NK-92 (cell line): ENCODE data around the gene SLC6A19.

Experiments
- DNase-seq: peaks from one replicate; lab custom pipeline; 2025; ENCODE audit not compliant: unreplicated experiment; lab: John Stamatoyannopoulos, UW

The SLC6A19 gene

DNA sequence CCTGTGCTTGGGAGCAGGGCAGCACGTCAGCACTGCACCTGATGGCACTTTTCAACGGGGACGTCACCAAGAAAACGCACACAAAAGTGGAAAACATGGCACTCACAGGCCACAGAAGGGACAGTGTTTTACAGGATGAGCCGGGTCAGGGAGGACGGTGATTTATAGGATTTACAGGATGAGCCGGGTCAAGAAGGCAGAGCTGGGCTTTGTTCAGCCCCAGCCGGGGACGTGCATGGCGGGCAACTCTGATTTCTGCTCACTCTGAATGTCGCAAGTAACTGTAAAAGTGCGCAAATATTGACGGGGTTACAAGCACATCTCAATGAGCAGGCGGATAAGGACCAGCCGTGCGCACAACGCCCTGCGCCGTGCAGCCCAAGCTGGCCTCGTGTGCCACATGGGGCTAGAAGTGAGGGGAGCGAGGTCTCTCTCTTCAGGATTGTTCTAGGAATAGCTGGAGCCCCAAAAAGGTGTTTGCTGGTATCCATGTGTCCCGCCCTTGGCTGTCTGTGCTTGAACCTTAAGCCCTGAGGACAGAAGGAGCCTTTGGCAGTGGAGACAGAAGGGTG lies 40.2 kb downstream of the SLC6A19 start:
- DNase-seq = no peak

DNA sequence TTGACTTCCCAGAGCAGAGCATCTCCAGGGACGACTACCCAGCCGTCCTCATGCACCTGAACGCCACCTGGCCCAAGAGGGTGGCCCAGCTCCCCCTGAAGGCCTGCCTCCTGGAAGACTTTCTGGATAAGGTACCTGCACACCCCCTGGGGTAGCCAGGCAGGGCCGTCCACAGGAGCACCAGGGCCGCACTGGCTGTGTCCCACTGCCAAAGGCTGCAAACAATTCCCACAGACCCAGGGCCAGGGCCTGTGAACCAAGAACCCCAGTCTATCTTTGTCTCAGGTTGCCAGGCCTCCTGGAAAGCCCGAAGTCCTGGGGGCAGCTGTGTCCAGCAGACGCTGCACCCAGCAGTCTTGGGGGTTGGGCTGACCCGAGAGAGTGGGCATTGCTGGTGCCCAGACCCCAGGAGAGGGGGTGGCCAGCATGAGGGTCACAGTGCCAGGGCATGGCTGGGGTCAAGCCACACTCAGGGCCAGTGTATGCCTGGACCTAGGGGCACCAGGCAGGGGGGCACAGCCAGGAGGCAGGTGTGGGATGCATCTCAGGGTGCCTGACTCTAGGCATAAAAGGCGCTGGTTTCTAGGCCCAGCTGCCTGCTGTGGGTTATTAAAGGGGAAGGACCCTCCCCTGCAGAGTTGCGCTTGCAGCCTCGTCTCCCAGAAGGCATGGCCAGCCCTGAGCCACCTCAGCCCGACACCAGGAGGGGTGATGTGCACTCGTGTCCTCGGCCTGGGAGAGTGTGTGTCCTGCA lies 41.5 kb downstream of the SLC6A19 start:
- DNase-seq = no peak

- no peak for DNase-seq
Observed at GRCh38 chr5:1243487-1244130, 42.2 kb downstream of the SLC6A19 start.

DNA sequence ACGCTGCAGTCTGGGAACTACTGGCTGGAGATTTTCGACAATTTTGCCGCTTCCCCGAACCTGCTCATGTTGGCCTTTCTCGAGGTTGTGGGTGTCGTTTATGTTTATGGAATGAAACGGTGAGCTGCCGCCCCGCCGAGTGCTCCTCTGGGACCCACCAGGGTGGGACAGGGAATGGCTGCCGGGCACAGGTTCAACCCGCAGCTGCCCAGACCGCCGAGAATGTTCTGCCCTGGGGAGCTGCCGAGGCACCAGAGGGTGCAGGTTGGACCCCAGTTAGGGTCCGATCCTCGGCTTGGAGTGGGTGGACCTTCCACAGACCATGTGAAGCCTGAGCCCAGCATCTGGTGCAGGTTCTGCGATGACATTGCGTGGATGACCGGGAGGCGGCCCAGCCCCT lies 42.9 kb downstream of the SLC6A19 start:
- DNase-seq = no peak

DNA sequence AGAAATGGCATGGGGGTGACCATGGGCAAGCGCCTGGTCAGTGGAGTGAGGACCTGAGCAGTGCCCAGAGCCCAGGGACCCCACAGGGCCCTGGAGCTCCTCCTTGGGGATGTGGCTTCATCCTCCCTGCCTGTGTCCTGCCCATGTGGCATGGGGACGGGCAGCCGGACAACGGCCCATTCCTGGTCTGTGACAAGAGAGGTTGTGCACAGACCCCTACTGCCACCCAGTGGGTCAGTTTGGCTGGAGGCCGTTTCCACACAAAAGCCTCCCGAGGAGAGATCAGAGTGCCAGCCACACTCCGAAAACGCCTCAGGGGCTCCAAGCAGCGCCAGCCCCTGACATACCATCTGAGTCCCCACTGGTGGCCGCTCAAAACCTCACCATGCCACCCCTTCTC lies 43.6 kb downstream of the SLC6A19 start:
- DNase-seq = no peak

DNA sequence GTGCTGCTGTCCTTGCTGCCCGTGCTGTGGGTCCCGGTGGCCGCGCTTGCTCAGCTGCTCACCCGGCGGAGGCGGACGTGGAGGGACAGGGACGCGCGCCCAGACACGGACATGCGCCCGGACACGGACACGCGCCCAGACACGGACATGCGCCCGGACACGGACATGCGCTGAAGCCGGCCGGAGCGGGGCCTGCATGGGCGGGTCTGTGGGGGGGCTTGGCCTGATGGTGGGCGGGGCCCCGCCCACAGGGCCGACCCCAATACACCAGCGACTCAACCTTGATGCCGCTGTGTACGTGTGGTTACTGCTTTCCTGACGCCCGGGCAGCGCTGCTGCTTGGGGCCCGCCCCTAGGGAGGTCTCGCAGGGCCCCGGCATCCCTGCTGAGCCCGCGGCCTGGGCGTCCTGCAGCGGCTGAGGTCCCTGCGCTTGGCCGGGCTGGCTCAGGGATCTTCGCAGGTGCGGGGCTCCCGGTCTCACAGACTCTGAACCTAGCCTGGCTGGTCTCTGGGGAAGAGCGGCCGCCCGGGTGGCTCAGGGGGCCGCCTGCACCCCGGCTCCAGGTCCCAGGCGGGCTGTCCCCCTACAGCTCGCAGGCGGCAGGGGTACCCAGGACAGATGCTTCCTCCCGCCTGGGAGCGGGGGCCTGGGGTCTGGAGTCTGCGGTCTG lies 44.6 kb downstream of the SLC6A19 start:
- DNase-seq = no peak

DNA sequence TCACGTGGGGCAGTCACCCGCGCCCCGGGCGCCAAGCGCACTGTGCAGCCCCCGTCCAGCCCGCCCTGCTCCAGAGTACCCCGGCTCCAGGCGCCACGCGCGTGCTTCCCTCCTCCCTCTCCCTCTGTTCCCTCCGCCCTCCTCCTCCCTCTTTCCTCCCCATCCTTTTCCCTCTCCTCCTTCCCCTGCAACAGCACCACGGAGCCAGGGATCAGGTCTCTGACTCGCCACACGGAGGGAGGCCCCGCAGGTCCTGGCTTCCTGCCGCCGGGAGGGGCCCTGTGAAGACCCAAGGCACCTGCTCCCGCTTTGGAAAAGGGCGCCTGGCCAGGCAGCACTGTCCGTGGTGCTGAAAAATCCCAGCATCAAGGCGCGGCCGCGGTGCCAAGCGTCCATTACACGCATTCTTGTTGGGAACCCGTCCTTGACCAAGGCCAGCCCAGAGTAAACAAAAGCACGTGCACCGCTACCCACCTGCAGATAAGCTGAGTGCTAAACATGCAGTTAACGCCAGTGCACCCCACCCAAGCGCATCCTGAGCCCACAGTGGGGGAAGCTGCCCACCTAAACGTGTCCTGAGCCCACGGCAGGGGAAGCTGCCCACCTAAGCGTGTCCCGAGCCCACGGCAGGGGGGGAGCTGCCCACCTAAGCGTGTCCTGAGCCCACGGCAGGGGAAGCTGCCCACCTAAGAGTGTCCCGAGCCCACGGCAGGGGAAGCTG lies 45.5 kb downstream of the SLC6A19 start:
- DNase-seq = no peak

DNA sequence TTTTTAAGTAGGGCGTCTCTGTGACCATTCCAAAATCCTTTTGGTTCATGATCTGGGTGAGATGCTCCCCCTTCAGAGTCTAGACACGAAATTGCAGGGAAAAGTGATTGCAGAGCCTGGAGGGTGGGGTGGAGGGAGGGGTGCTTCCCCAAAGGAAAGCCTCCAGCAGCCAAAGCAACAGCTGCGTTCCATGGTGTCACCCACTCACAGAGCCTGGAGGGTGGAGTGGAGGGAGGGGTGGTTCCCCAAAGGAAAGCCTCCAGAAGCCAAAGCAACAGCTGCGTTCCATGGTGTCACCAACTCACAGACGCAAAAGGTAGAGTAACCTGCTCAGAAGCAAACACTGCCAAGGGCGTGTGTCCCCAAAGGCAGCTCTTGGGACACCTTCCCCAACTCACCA lies 46.4 kb downstream of the SLC6A19 start:
- DNase-seq = no peak

DNA sequence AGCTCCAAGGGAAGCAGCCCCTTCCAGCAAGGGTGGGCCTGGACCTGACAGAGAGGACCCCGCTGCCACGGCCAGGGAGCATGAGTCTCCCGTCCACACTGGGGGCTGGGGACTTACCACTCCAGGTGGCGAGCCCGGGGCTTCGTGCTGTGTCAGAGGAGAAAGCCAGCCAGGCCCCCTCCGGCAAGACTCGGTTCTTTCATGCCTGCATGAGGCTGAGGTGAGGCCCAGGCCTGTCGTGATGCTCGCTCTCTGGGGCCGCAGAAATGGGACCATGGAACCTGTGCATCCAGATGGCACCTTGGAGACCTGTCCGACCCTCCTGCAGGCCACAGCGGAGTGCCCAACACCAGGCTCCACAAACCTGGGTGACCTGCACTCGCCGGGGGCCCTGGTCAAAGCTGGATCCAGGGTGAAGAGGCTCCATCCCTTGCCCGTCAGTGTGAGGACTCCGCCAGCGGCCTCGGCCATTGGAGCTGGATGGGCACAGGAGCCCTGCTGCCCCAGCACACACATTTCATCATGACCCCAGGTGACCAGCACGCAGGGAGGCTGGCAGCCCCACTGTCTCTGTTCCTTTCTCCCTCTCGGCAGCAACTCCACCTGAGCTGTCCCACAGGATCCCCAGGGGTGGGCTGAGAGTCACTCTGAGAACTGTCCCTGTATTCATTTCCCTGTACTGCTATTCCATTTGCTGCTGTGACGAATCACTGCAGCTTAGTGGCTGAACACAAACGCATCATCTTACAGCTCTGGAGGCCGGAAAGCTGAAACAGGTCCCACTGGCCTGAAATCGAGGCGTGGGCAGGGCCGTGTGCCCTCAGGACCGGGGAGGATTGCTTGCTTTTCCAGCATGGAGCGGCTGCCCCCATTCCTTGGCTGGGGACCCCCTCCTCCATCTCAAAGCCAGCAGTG lies 48.2 kb downstream of the SLC6A19 start:
- no peak for DNase-seq

DNA sequence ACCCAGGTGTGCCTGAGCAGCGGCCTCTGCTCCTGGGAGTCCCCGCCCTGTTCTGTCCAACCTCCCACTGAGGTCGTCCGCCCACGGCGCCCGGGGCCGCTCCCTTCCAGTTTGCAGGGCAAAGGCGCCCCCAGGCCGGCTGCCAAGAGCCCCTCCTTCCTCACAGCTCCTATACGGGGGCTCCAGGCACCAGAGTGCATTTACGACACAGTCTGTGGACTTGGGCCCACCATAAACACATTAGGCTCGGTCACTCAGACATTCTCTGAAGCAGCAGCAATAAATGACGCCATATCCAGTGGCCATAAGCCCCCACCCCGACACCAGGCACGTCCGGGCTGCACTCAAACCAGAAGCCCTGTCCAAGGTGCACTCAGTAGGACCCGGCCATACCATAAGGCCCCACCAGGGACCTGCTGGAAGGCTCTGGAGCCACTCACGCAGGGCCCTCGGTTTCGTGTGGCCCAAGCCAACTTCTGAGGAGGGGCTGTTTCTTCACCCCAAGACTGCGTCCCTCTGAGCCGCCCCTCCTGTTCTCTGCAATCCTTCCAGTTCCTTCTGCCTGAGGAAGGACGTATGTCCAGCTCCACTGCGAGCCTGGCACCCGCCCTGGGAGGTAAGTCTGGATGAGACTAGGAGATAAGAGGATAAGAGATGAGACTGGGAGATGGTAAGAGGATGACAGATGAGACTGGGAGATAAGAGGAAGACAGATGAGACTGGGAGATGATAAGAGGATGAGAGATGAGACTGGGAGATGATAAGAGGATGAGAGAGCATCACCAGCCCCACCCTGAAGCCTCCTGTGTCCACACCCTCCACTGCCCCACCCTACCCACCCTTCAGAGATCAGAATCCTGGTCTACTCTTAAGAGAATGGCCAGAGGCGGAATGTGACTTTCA lies 50.5 kb downstream of the SLC6A19 start:
- no peak for DNase-seq

- no peak for DNase-seq
Observed at GRCh38 chr5:1252681-1253080, 51.3 kb downstream of the SLC6A19 start.

DNA sequence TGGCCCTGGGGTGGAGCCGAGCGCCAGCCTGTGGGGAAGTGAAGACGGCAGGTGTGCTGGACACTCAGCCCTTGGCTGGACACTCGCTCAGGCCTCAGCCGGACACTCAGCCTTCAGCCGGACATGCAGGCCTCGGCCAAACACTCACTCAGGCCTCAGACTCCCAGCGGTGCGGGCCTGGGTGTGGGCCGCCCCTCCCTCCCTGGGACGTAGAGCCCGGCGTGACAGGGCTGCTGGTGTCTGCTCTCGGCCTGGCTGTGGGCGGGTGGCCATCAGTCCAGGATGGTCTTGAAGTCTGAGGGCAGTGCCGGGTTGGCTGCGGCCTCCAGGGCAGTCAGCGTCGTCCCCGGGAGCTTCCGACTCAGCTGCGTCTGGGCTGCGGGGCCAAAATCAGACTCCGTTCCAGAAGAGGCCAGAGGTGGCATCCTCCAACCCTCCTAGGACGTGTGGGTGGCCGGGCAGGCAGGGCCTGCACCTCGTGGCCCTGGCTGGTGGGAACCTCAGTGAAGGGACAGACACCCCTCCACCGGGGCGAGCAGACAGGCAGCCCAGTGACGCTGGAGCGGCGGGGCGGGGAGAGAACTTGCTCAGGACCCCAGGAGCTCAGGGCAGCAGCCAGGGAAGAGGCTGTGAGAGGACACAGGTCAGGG lies 52.2 kb downstream of the SLC6A19 start:
- no peak for DNase-seq

- no peak for DNase-seq
Observed at GRCh38 chr5:1254196-1254595, 52.8 kb downstream of the SLC6A19 start.

- no peak for DNase-seq
Observed at GRCh38 chr5:1255081-1255561, 53.7 kb downstream of the SLC6A19 start.

DNA sequence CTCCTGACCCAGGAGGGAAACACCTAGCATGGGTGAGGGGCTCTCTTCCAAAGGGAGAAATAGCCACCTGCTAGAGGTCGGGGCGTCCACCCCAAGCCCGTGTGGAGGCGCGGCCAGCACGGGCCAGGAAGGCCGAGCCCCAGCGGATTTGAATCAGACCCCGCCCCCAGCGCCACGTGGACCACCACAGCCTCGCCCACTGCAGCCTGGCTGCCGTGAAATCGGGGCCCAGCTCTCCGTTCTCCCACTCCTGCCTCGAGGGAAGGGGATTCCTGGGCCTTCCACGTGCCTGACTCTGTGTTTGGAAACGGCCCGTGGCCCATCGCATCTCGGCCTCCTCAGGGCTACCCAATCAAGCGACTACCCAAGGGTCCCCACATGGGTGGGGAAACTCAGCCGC lies 55.4 kb downstream of the SLC6A19 start:
- no peak for DNase-seq

DNA sequence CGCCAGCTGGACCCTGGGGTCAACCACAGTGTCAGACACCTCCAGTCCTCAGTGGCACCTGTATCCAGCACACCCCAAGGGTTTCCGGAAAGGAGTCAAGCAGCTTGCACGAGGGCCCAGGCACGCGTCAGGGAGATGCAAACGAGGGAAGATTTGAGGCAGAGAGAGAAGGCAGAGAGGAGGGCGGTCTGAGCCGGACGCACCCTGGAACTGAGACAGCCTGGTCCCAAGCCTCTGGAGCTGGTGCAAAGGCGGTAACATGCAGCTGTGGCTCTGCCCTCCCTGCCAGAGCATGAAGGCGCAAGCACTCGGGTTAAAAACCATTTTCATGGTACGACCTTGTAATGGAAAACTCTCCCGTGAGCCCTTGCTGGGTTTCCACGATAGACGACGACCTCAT lies 56.0 kb downstream of the SLC6A19 start:
- DNase-seq = no peak

DNA sequence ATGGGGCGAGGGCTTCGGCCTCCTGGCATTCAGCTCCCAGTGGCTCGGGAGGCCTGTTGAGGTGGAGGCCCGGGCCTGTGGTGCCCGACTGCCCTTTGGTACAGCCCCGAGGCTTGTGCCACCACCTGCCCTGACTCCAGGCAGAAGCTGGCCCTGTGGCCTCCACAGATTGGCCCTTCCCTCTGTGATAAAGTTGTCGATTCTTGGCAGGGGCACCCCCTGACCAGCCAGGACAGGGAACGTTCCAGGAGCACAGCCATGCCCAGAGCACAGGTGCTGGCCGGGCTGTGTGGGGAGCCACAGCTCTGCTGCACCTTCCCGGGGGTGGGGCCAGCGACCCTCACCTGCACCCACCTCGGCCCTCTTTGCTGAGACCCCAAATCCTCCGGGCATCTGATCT lies 56.4 kb downstream of the SLC6A19 start:
- DNase-seq = no peak

- DNase-seq = no peak
Observed at GRCh38 chr5:1259806-1260480, 58.5 kb downstream of the SLC6A19 start.
